Embryonic facial prominence (tissue), 1 donor: ENCODE results near the gene PRRG4.
"Not testable (repeated sequence)": the region's sequence is repeated elsewhere in the genome, so short reads cannot be mapped to it uniquely, and the experiment has no call there.

Experiments
- DNase-seq: peaks from one replicate; pipeline ENCODE4 v3.0.0-alpha.2; 2016; ENCODE audit errors: extremely low spot score

Gene PRRG4

DNA sequence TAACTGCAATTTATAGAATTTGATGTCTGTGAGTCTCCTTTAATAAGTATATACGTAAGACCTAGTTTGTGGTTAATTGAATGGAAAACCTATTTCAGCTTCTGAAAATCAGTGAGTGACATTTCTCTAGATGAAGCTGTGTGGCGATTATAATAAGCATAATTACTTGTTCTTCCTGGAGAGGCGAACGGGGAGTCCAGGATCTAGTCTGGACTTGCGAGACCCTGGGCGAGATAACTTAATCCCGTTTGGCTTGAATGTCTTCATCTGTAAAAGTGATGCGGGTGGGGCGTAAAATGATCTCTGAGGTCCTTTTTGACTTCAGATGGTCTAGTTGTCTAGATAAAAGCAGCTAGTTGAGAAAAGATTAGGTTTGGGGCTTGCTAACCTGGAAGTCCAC is 1.1 kb downstream of the PRRG4 start:
- DNase-seq: no peak

DNA sequence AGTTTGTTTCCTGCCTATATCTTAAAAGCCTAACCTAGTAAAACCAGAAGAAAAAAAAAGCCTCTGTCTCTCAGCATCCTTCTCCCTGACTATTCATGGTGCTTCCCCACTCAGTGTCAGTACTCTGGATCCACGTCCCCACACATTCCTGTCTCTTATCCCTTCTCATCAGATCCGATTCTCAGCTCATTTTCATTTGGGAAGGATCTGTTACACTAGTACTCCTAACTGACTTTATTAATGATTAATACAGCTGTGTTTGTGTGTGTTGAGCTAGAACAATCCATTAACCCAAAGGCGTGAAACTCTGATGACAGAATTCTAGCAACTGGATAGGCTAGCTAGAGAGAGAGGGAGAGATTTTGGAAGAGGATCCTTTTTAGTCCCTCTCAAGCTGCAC is 1.5 kb downstream of the PRRG4 start:
- no peak for DNase-seq

DNA sequence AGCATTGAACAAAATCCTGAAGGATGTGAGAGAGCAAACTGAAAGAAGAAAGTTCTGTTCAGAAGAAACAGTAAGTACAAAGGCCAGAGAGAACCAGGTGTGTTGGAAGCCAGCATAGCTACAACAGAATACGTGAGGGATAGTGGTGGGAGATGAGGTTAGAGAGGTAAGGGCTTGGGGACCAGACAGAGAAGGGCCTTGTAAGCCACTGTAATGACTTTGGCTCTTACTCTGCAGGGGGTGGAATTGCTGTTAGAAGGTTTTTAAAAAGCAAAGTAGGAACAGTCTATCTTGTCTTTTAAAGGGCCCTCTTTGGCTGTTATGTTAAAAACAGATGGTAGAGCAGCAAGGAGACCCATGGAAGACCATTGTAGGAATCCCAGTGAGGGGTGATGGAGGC is 4.2 kb downstream of the PRRG4 start:
- DNase-seq: no peak

DNA sequence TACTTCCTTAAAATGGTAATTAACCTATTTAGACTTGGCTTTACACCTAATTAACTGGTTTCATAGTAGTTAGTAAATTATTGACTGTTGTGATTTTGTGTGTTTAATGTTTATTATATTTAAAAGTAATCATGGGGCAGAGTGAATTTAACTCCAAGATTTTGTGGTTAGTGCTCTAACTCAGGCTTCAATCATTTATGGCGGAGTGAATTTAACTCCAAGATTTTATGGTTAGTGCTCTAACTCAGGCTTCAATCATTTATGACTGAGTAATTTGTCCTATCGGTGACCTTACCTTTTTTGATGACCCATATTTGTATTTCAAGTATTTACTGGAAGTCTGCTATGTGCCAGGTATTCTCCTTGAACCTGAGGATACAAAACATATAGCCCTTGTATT is 7.2 kb downstream of the PRRG4 start:
- no peak for DNase-seq

DNA sequence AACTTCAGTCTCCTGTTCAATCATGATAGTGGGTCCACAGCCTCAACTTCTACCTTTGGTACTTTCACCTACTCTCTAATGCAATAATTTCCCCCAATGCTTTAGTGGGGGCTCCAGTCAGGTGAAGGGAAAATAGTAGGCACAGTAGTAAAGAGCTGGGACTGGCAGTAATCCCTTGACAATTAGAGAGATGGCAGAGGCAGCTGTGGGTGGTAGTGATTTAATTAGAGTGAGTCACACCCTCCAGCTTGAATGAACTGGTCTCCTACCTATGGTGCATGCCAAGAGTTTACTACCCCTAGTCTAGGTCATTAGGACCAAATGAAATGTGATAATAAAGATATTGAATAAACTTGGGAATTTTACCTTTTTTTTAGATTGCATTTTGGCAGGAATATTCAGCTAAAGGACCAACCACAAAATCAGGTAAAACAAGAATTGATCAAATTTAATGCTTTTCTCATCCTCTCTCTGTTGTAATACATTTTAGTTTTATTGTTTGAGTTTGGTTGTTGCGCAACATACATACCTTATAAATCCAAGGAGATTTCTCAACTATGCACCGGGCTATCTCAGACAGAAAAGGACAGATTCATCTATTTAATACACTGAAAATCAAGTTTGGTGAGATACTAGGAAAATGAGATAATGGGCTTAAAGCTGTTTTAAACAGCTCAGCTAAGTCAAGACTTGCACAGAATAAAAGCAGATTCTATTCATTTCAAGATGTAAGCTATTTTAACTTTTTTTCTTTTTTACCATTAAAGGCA is 9.0 kb downstream of the PRRG4 start:
- DNase-seq: no peak

DNA sequence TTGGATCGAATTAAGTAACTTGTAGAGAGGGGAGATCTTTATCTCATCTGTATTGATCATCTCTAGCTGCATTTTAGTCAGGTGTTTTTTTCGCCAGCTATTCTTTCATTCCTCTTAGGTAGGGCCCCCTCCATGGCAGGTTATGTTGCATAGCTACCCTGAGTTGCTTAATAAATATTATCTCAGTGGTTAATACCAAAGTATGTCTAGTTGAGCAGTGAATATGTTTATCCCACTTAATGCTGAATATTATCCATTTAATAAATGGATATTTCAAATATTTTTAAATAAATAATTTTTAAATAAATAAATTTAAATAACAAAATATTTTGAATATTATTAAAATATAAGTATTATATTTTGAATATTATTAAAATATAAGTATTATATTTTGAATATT is 9.6 kb downstream of the PRRG4 start:
- no peak for DNase-seq

DNA sequence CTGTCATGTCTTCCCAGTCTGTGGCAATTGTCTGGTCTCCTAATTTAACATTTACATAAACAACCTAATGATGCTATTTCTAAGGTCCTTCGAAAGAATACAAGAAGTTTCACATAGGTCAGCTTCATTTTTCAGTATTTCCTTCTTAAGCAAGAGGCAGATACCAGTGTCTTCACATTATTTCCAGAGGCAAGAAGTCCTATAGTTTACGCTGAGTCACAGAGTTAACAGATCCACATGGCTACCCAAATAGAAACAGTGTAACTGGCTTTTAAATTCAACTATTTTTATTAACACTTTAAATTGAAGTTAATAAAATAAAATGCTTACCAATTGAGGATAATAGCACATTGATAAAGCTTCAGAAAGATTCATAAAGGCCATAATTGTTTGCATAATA is 10.9 kb downstream of the PRRG4 start:
- DNase-seq: no peak

DNA sequence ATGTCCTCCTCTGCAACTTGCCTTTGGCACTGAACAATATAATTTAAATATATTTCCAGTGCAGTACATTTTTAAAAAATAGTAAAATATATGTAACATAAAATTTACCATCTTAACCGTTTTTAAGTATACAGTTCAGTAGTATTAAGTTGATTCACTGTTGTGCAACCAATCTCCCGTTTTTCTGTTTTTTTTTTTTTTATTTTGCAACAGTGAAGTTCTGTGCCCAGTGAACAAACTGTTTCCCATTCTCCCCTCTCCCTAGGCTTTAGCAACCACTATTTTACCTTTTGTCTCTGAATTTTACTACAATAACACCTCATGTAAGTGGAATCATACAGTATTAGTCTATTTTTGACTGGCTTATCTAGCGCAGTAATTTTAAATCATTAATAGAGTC is 13.8 kb downstream of the PRRG4 start:
- no peak for DNase-seq

DNA sequence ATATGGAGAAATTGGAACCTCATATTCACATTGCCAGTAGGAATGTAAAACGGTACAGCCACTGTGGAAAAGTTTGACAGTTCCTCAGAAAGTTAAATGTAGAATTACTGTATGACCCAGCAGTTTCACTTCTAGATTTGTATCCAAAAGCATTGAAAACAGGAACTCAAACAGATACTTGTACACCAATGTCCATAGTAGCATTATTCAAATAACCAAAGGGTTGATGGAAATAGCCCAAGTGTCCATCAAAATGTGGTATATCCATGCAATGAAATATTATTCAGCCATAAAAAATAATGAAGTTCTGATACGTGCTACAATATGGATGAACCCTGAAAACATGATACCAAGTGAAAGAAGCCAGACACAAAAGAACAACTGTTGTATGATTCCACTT is 17.8 kb downstream of the PRRG4 start:
- DNase-seq: no peak

DNA sequence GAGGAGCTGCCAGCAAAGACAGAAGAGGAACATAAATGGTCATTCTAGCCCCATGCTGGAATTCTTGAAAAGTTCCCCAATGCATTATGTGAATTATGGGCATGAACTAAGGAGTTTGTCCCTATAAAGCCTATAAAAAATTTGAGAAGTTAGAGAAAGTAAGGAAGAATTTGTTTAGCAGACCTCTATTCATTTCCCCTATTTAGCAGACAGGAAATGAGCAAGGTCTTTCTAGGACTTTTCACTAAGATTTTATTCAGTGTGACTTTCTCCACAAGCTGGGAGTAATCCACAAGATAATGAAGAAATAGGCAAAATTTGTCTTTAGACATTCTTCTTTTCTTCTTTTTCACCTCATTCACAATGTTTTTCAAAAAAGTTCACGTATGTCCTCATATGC is 20.0 kb downstream of the PRRG4 start:
- no peak for DNase-seq

DNA sequence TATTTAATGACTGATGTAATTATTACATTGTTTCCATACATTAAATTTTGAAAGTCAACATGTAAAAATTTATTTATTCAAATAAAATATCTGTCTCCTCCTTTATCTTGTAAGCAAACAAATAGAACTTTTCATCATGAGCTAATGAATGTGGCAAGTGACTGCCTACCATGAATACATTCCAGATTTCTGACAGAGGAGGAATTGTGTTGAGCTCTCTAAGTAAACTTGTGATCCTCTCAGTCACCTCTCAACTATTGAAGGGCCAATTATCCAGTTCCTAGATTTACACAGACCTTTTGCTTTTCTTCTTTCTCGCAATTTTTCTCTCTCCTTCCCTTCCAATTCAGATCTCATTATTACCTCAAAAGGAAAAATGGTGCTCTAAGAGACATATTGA is 21.5 kb downstream of the PRRG4 start:
- DNase-seq: no peak

DNA sequence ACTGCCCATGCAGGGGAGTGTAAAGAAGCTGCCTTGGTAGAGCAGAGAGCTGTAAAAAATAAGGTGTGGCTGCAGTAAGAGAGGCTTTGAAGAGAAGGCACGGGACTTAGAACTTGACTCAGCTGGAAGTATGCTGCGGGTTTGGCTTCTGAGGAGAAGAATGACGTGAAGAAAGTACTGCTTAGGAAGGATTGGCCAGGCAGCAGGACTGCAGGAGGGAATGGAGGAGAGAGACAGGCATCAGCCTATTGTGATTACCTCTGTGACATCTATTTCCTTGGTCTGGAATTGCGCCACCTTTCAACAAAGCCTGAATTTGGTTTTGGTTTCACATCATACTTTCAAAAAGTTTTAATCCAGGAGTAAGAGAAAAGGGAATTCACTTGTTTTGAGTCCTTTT is 22.5 kb downstream of the PRRG4 start:
- DNase-seq: no peak

DNA sequence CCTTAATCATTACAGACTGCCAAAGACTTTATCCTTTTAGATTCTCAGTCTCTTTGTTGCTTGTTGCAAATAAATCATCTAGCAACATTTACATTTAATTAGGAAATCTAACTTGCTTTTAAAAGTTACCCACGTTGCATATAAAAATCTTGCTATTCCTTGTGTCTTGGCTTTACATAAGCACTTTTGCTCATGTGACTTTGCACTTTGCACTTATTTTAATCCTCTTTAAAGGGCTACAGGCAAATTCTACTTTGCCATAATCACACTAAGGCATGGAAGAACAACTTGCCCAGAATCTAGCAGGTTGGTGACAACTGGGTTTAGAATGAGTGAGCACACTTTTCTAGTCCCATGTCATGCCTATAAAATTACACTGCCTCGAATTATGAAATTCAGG is 25.9 kb downstream of the PRRG4 start:
- no peak for DNase-seq

DNA sequence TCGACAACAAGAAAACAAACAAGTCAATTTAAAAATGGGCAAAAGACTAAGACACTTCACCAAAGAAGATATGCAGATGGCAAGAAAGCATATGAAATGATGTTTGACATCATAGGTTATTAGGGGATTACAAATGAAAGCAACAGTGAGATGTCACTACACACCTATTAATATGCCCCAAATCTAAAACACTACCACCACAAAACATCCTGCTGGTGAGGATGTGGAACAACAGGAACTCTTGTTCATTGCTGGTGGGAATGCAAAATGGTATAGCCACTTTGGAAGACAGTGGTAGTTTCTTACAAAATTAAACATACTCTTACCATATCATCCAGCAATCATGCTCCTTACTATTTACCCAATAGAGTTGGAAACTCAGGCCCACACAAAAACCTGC is 29.0 kb downstream of the PRRG4 start:
- no peak for DNase-seq

DNA sequence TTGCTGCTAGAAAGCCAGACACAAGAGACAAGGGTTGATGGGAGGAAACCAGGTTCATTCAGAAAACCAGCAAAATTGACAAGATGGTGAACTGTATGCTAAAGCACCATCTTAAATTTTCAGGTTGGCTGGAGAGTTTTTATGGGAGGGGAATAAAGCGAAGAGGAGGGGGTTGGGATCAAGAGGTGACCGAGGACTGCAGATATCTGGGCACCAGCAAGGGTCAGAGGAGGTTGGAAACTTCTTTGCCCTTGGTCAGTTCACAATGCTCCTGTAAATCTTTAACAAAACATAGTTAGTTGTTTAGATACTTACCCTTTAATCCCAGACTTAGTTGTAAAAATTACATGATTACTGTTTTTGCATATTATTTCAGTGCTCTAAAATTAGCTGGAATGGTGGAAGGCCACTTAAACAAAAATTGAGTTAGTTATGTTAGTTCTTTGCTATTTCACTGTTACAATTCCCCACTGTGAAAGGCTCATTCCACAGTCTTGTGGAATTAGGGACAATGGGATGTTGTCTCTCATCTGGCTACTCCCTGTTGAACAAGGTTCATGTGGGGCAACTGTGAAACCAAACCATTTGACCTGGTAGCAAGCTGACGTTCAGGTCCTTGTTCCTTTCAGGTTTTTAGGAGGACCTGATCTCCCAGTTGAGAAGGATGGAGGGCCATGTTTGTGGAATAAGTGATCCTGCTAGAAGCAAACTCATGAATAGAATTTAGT is 32.3 kb downstream of the PRRG4 start:
- DNase-seq: no peak

DNA sequence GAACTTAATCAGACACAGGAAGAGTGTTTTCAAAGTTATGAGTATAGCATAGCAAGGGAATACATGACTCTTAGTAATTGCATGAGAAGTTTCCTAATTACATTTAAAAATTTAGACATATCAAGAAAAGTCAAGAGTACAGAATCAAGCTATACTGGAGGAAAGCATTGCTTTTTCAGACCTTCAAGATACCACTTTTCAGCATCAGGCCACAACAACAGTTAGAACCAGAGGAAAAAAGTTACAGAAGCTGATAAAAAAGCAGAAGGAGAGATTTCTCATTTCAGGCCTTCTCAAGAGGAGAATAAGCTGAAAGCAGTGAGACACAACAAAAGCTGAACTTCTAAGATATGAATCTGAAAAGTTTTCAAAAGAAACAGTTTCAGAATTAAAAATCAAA is 34.8 kb downstream of the PRRG4 start:
- no peak for DNase-seq

DNA sequence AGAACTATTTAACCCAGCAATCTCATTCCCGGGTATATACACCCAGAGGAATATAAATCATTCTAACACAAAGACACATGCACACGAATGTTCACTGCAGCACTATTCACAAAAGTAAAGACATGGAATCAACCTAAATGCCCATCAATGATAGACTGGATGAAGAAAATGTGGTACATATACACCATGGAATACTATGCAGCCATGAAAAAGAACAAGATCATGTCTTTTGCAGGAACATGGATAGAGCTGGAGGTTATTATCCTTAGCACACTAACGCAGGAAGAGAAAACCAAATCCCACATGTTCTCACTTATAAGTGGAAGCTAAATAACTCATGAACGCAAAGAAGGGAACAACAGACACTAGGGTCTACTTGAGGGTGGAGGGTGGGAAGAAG is 39.0 kb downstream of the PRRG4 start:
- DNase-seq: not testable (repeated sequence)

DNA sequence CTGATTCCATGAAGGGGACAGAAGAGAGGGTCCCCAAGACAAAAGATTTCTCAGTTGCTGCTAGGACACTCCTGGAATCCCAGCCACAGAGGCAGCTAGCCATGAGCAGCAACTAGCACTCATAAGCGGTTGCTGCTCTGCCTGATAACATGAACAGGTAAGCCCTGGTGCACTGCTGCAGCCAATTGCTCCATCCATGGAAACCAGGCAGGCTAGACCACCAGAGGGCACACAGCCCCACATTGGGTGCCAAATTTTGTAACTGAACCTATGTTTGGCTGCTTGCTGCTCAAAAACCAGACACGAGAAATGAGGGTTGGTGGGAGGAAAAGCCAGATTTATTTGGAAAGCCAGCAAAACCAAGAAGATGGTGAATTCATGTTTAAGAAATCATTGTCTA is 40.9 kb downstream of the PRRG4 start:
- no peak for DNase-seq

DNA sequence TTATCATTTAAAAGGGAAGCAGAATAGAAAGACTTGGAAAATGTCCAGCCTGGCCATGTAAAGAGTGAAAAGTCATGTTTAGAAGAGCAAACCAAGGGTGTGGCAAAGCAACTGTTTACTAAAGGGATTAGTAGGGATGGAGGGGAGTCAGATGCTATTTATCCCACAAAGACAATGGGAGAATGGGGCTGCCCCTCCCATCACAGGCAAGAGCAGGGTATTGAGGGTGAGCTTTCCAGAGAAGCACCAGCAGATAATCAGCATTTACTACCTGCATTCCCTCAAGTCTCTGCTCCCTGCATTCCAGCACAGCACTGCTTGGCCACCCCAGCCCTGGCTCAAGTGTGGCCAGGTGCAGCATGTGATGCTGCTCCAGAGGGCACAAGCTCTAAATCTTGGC is 44.4 kb downstream of the PRRG4 start:
- no peak for DNase-seq

DNA sequence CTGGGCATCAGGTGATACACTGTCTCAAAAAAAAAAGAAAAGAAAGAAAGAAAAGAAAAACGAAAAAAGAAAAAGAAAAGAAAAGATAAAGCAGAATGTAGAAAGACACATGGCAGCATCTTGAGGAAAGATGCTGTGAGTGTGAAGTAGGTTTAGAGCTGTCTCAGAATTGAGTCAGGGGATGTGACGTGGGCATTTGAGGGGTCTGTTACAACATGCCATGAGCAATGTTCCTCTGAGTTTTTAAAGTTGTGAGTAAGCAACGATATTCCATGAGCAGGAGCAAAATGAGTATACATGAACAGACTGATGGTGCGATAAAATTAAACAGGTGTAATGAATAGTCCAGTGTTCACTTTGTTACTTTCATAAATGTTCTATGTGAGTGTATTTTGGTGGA is 51.6 kb downstream of the PRRG4 start:
- no peak for DNase-seq

DNA sequence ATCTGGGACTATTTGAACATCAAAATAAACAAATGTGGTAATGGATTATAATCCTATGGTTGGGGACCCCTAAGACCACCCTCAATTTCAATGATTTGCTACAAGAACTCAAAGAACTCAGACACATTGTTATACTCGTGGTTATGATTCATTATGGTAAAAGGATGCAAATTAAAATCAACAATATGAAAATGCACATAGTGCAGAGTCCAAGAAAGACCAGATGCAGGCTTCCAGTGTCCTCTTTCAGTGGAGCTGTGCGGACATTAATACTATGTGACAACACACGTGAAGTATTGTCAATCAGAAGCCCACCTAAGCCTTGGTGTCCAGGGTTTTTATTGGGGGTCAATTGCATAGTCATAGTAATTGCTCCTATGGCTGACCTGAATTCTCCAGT is 53.7 kb downstream of the PRRG4 start:
- DNase-seq: no peak

DNA sequence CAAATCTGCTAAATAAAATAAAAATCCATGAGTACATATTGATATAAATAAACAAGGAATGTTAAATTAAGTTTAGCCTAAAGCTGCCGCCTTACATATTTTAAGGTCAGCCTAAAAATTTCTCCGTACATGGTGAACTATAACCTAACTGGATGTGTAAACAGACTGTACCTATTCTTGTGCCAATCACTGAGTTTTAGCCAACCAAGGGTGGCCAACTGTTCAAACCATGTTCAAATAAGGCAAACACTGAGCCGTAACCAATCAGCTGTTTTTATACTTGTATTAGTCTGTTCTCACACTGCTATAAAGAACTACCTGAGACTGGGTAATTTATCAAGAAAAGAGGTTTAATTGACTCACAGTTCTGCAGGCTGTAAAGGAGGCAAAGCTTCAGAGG is 54.3 kb downstream of the PRRG4 start:
- DNase-seq: no peak

DNA sequence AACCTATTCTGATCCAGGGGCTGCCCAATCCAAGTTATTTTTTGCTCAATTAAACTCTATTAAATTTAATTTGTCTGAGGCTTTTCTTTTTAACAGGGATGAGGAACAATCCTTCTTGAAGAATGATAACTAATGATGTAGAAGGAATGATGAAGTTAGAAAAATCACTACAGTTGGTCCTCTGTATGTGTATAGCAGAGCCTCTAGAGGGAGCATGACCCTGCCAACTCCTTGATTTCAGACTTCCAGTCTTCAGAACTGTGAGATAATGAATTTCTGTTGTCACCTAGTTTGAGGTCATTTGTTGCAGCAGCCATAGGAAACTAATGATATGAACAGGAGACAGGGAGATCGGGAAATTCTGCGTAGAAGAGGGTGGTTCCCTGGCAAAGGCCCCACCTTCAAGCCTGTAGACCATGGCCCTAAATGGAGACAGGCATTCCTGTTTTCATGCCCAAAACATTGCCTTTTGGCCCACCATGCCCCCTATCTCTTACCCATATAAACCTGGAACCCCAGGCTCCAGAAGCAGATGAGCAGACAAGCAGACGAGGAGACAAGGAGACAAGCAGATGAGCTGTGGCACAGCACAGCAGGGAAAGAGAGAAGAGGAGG is 55.1 kb downstream of the PRRG4 start:
- DNase-seq: no peak
